Calu3 (cell line): Measurements from ENCODE around the gene ENHO. TPM values are rescaled to one million over a fixed set of nuclear protein-coding genes. Genes with fewer than 3 reads are reported as not detected.

Experiments
- BruUV-seq: library from RNA; stranded (reverse); fragments of 400-500 nt; replicated peaks from 2 replicates; lab custom pipeline; 2021; lab: Mats Ljungman, UMichigan
- CTCF ChIA-PET: fragments of 300-600 bp; sonication (Branson Sonifier 250); formaldehyde crosslinking; loops from one replicate; lab custom pipeline; 2022; ENCODE audit warnings: antibody characterized with exemption; lab: Charles Lee
- DNase-seq: peaks from one replicate; pipeline ENCODE4 v3.0.0; 2022
- H3K27ac Mint-ChIP-seq: one replicate; pipeline ENCODE4 v1.8.0; 2022; ENCODE audit warnings: mixed read lengths; ENCODE audit not compliant: unreplicated experiment
- H3K27me3 Mint-ChIP-seq: one replicate; pipeline ENCODE4 v1.8.0; 2022; ENCODE audit warnings: mixed read lengths; ENCODE audit not compliant: unreplicated experiment
- H3K36me3 Mint-ChIP-seq: one replicate; pipeline ENCODE4 v1.8.0; 2022; ENCODE audit warnings: mild to moderate bottlenecking, moderate library complexity, mixed read lengths; ENCODE audit not compliant: insufficient read depth, unreplicated experiment
- H3K4me1 Mint-ChIP-seq: one replicate; pipeline ENCODE4 v1.8.0; 2022; ENCODE audit warnings: mild to moderate bottlenecking, low read depth, mixed read lengths; ENCODE audit not compliant: unreplicated experiment
- H3K4me3 Mint-ChIP-seq: one replicate; pipeline ENCODE4 v1.8.0; 2022; ENCODE audit warnings: mild to moderate bottlenecking, low read depth, moderate library complexity, mixed read lengths; ENCODE audit not compliant: unreplicated experiment
- H3K9me3 Mint-ChIP-seq: one replicate; pipeline ENCODE4 v1.8.0; 2022; ENCODE audit warnings: low read depth, mixed read lengths; ENCODE audit not compliant: unreplicated experiment
- intact Hi-C: fragments of 100-400 bp; cut with micrococcal nuclease; formaldehyde crosslinking; loops from one replicate; pipeline ENCODE4 v1.10.0; 2022; ENCODE audit not compliant: unreplicated experiment
- total RNA-seq: library from RNA; stranded (reverse); gene quantifications from 2 replicates; pipeline ENCODE4 v1.2.3, GENCODE V29; 2022
- TF ChIP-seq, protein P1 (sequence below): fragments of 200-600 bp; IDR thresholded peaks from one replicate; pipeline ENCODE4 v1.8.0; 2022; ENCODE audit warnings: antibody characterized with exemption; ENCODE audit not compliant: unreplicated experiment

The ENHO gene
- total RNA-seq, 1 experiment from 2014 or later: not detected

GRCh38 chr9:34479431-34479866 is 43.3 kb downstream of the ENHO start:
- no peaks in the 10 kb centered on the region for H3K36me3 Mint-ChIP-seq
- no peaks in the 10 kb centered on the region for H3K4me1 Mint-ChIP-seq
- H3K27ac Mint-ChIP-seq: no peak overlapping the region
- TF ChIP-seq, protein P1, sequence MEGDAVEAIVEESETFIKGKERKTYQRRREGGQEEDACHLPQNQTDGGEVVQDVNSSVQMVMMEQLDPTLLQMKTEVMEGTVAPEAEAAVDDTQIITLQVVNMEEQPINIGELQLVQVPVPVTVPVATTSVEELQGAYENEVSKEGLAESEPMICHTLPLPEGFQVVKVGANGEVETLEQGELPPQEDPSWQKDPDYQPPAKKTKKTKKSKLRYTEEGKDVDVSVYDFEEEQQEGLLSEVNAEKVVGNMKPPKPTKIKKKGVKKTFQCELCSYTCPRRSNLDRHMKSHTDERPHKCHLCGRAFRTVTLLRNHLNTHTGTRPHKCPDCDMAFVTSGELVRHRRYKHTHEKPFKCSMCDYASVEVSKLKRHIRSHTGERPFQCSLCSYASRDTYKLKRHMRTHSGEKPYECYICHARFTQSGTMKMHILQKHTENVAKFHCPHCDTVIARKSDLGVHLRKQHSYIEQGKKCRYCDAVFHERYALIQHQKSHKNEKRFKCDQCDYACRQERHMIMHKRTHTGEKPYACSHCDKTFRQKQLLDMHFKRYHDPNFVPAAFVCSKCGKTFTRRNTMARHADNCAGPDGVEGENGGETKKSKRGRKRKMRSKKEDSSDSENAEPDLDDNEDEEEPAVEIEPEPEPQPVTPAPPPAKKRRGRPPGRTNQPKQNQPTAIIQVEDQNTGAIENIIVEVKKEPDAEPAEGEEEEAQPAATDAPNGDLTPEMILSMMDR: no peak
- H3K9me3 Mint-ChIP-seq: no peaks in the 10 kb centered on the region
- CTCF ChIA-PET: no interaction called here
- H3K4me3 Mint-ChIP-seq: no peak overlapping the region
- no TSS peak for BruUV-seq
- DNase-seq: no peak
- peaks cover 47% of the 10 kb centered on the region for H3K27me3 Mint-ChIP-seq
- intact Hi-C loops: no loop called here

DNA sequence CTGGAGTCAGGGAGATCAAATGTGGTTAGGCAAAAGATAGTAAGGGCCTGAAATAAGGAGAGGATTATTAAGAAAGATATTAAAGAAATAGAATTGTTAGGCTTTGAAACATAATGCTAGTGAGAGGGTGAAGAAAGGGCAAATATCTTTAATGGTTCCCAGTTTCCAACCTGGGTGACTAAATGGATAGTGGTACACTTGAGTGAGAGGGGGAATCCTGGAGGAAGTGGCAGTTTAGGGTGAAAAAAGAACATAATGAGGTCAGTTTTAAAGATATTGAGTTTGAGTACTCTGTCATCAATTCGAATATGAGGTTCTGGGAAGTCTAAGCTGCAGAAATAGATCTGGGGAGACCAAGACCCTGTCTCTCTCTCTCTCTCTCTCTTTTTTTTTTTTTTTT is 45.2 kb downstream of the ENHO start:
- no peaks in the 10 kb centered on the region for H3K9me3 Mint-ChIP-seq
- no TSS peak for BruUV-seq
- TF ChIP-seq, protein P1: no peak
- H3K27ac Mint-ChIP-seq: no peak overlapping the region
- no peak for DNase-seq
- H3K4me1 Mint-ChIP-seq: no peaks in the 10 kb centered on the region
- H3K36me3 Mint-ChIP-seq: no peaks in the 10 kb centered on the region
- CTCF ChIA-PET: no interaction called here
- H3K27me3 Mint-ChIP-seq: peaks cover 47% of the 10 kb centered on the region
- no peak overlapping the region for H3K4me3 Mint-ChIP-seq
- intact Hi-C loops: no loop called here

DNA sequence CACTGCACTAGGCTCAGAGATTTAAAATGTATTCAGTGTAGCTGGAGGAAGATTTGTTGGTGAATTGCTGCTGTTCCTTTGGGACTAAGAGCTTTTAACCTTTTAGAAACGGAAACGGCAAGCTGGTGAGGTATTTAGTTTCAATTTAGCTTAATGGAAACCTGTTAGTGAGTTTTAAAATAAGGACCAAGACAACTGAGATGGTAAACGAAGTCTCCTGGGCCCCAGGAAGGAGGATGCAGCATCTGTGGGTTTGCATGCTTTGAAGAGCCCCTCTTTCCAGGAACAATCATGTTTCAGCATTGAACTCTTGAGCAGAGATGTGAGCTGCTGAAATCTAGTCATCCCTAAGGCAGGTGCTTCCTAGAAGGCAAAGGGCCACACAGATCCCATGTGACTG is 47.7 kb downstream of the ENHO start:
- Mint-ChIP-seq H3K27me3 (peaks cover 45% of the 10 kb centered on the region), H3K27ac (no peak overlapping the region), H3K9me3 (no peaks in the 10 kb centered on the region), H3K4me1 (no peaks in the 10 kb centered on the region), H3K4me3 (no peak overlapping the region), H3K36me3 (no peaks in the 10 kb centered on the region)
- TF ChIP-seq, protein P1: no peak
- no TSS peak for BruUV-seq
- DNase-seq: no peak
- intact Hi-C loops: no loop called here
- CTCF ChIA-PET: interaction anchor here (0.7 kb wide), 1 partner anchor 694 kb away, joined by 3 read pairs; no protein-coding TSS in a partner anchor

Other genes starting within 250 kb of the ENHO start
- gene KIF24, start 193.7 kb downstream of the ENHO start, total RNA-seq: 4.1 and 4.2 TPM in 2 replicates
- gene NUDT2, start 193.4 kb downstream of the ENHO start, total RNA-seq: 10.1 and 12.2 TPM in 2 replicates
- 11.5 and 12.5 TPM in 2 replicates for gene MYORG, start 146.1 kb downstream of the ENHO start, total RNA-seq
- 10.3 and 13.1 TPM in 2 replicates for gene FAM219A, start 64.4 kb downstream of the ENHO start, total RNA-seq
- gene DNAI1, start 64.2 kb downstream of the ENHO start, total RNA-seq: not detected in 2 replicates
- 0.44 TPM in 1 of 2 replicates, not detected in the other for gene CNTFR, start 66.7 kb upstream of the ENHO start, total RNA-seq
- 17.6 and 19.9 TPM in 2 replicates for gene RPP25L, start 89.1 kb upstream of the ENHO start, total RNA-seq
- gene DCTN3, start 97.5 kb upstream of the ENHO start, total RNA-seq: 50.8 and 51.8 TPM in 2 replicates
- gene ARID3C, start 106.1 kb upstream of the ENHO start, total RNA-seq: not detected in 2 replicates
- gene SIGMAR1, start 114.8 kb upstream of the ENHO start, total RNA-seq: 65.6 and 80.1 TPM in 2 replicates
- gene GALT, start 123.7 kb upstream of the ENHO start, total RNA-seq: 25.7 and 26.6 TPM in 2 replicates
- 6.8 and 8.7 TPM in 2 replicates for gene IL11RA, start 129.2 kb upstream of the ENHO start, total RNA-seq
- not detected in 2 replicates for gene CCL27, start 139.7 kb upstream of the ENHO start, total RNA-seq
- not detected in 2 replicates for gene CCL19, start 168.3 kb upstream of the ENHO start, total RNA-seq
- gene CCL21, start 187.1 kb upstream of the ENHO start, total RNA-seq: not detected in 2 replicates